K562 (cell line): ENCODE measurements around the gene LOXL3. TPM values are rescaled to one million over a fixed set of nuclear protein-coding genes. Genes with fewer than 3 reads are reported as not detected.

ENCODE experiments used
- ATAC-seq: fragments of 200-7000 bp; cut with Tn5 transposase; 3 replicates; pipeline ENCODE4 v1.9.1; 2020; ENCODE audit warnings: moderate library complexity
- BruUV-seq: library from RNA; stranded (reverse); fragments of 400-500 nt; replicated peaks from 2 replicates; lab custom pipeline; 2021; lab: Mats Ljungman, UMichigan
- CTCF ChIA-PET: fragments of 300-600 bp; formaldehyde crosslinking; extraction: SDS; loops from one replicate; lab custom pipeline; 2021; ENCODE audit warnings: low intra/inter-chr PET ratio; lab: Yijun Ruan, JAX
- POLR2A ChIA-PET: fragments of 300-600, 350-650 bp; sonication (Branson Sonifier 250); formaldehyde crosslinking; extraction: SDS; loops from one replicate; lab custom pipeline; 2021; ENCODE audit warnings: antibody characterized with exemption, inconsistent platforms; lab: Yijun Ruan, JAX
- DNase-seq, 4 experiments: peaks; one replicate each; pipeline versions ENCODE4 v3.0.0 to v3.0.0-alpha.2; 2011 to 2018; ENCODE audit warnings: low spot score in 3 of 4, mixed read lengths in 3 of 4; ENCODE audit errors: extremely low read depth in 1 of 4
- FAIRE-seq: peaks from 2 replicates; lab custom pipeline; 2011; peaks lifted over from hg19 to GRCh38; lab: Jason Lieb, UNC
- H2AFZ ChIP-seq: 2 replicates; pipeline ENCODE4 v1.6.0; 2011; ENCODE audit warnings: low read depth, low read length, control low read depth, inconsistent platforms
- H3K27ac ChIP-seq: fragments of 200-600 bp; 3 replicates; pipeline ENCODE4 v1.8.0; 2011; ENCODE audit warnings: low read depth, mild to moderate bottlenecking, control low read depth, inconsistent platforms, low read length, moderate library complexity, mixed read lengths; ENCODE audit errors: extremely low read depth
- H3K27me3 ChIP-seq, 2 experiments: fragments of 300-600 bp in 1 of 2; 2 replicates in 1 of 2; 3 replicates in 1 of 2; pipeline versions ENCODE4 v1.6.0 to v1.8.0; 2011; ENCODE audit warnings: inconsistent platforms in 2 of 2, low read length in 2 of 2, mild to moderate bottlenecking in 1 of 2, mixed read lengths in 1 of 2, moderate library complexity in 1 of 2; ENCODE audit not compliant: control insufficient read depth in 2 of 2, insufficient read depth in 2 of 2
- H3K36me3 ChIP-seq: fragments of 300-600 bp; 3 replicates; pipeline ENCODE4 v1.8.0; 2011; ENCODE audit warnings: mild to moderate bottlenecking, low read length, inconsistent platforms; ENCODE audit not compliant: control insufficient read depth, insufficient read depth
- H3K4me1 ChIP-seq, 2 experiments: fragments of 200-600 bp in 1 of 2; replicated peaks in 1 of 2; 2 replicates in 1 of 2; 3 replicates in 1 of 2; pipeline versions ENCODE4 v1.5.1 to v1.8.0; 2011; ENCODE audit warnings: inconsistent platforms in 2 of 2, low read length in 2 of 2, mild to moderate bottlenecking in 1 of 2, mixed read lengths in 1 of 2, moderate library complexity in 1 of 2; ENCODE audit not compliant: control insufficient read depth in 2 of 2, insufficient read depth in 2 of 2
- H3K4me2 ChIP-seq: 2 replicates; pipeline ENCODE4 v1.6.1; 2011; ENCODE audit warnings: low read length, control low read depth, inconsistent platforms, mixed read lengths; ENCODE audit not compliant: insufficient read depth
- H3K4me3 ChIP-seq: fragments of 200-600 bp; sonication (generic), shearing (Covaris generic); 2 replicates; pipeline ENCODE4 v1.5.1; 2016; ENCODE audit warnings: control low read depth, inconsistent platforms
- H3K79me2 ChIP-seq: fragments of 200-600 bp; 3 replicates; pipeline ENCODE4 v1.8.0; 2011; ENCODE audit warnings: low read length, inconsistent platforms; ENCODE audit not compliant: control insufficient read depth, insufficient read depth
- H3K9ac ChIP-seq, 2 experiments: 2 replicates each; pipeline versions ENCODE4 v1.6.0 to v1.6.1; 2011; ENCODE audit warnings: low read depth in 2 of 2, low read length in 2 of 2, control low read depth in 1 of 2, inconsistent platforms in 1 of 2, mild to moderate bottlenecking in 1 of 2, mixed read lengths in 1 of 2; ENCODE audit not compliant: insufficient read depth in 1 of 2
- H3K9me1 ChIP-seq: one replicate; pipeline ENCODE4 v1.6.0; 2011; ENCODE audit warnings: inconsistent platforms, mild to moderate bottlenecking, low read length, moderate library complexity; ENCODE audit not compliant: control insufficient read depth, insufficient read depth
- H3K9me3 ChIP-seq: replicated peaks from 2 replicates; pipeline ENCODE4 v1.5.1; 2011; ENCODE audit warnings: low read depth, low read length, inconsistent platforms; ENCODE audit not compliant: control insufficient read depth, insufficient read depth
- H4K20me1 ChIP-seq: replicated peaks from 2 replicates; pipeline ENCODE4 v1.6.1; 2011; ENCODE audit warnings: low read length, inconsistent platforms, mixed read lengths; ENCODE audit not compliant: control insufficient read depth, insufficient read depth
- BDP1 ChIP-seq: IDR thresholded peaks from 3 replicates; pipeline ENCODE4 v1.6.1; 2011; ENCODE audit not compliant: insufficient read length, insufficient read depth
- CBX1 ChIP-seq: sonication (generic); IDR thresholded peaks from 2 replicates; pipeline ENCODE4 v1.6.1; 2016; ENCODE audit warnings: antibody characterized with exemption, low read depth, mild to moderate bottlenecking
- FOS ChIP-seq: IDR thresholded peaks from 3 replicates; pipeline ENCODE4 v1.6.1; 2011; ENCODE audit not compliant: insufficient read length; ENCODE audit errors: extremely low read depth
- FOXM1 ChIP-seq, 2 experiments: fragments of 450-650 bp in 1 of 2; sonication (generic) in 1 of 2; formaldehyde crosslinking in 1 of 2; IDR thresholded peaks; 2 replicates each; pipeline versions ENCODE4 v1.6.1 to v1.9.0; 2017 to 2022; ENCODE audit warnings: low read depth in 2 of 2, mild to moderate bottlenecking in 2 of 2, missing genetic modification reagents in 1 of 2, moderate library complexity in 1 of 2
- HMGXB4 ChIP-seq: sonication (generic); formaldehyde crosslinking; IDR thresholded peaks from 2 replicates; pipeline ENCODE4 v1.8.1; 2023; ENCODE audit warnings: mild to moderate bottlenecking, missing genetic modification reagents
- MNT ChIP-seq, 2 experiments: fragments of 450-650 bp; conservative IDR thresholded peaks; 2 replicates each; pipeline ENCODE4 v1.6.1; 2017; ENCODE audit warnings: mild to moderate bottlenecking in 2 of 2, moderate library complexity in 2 of 2
- NFATC3 ChIP-seq: fragments of 450-650 bp; IDR thresholded peaks from 2 replicates; pipeline ENCODE4 v1.6.1; 2017; ENCODE audit warnings: mild to moderate bottlenecking
- PHF8 ChIP-seq: fragments of 200-600 bp; sonication (generic); IDR thresholded peaks from 2 replicates; pipeline ENCODE4 v1.6.1; 2012; ENCODE audit warnings: mixed run types, mild to moderate bottlenecking, inconsistent platforms, low read length, moderate library complexity, borderline replicate concordance
- RAD21 ChIP-seq, 2 experiments: fragments of 250-450 bp in 1 of 2; fragments of 450-650 bp in 1 of 2; sonication (Bioruptor Pico) in 1 of 2; formaldehyde crosslinking in 1 of 2; IDR thresholded peaks in 1 of 2; conservative IDR thresholded peaks in 1 of 2; 2 replicates each; pipeline versions ENCODE4 v1.4.0 to v1.8.0; 2020 to 2022; ENCODE audit warnings: mild to moderate bottlenecking in 2 of 2, moderate library complexity in 1 of 2
- SMARCA5 ChIP-seq: fragments of 450-650 bp; IDR thresholded peaks from 2 replicates; pipeline ENCODE4 v1.6.1; 2016
- SMARCC2 ChIP-seq: fragments of 450-650 bp; IDR thresholded peaks from 2 replicates; pipeline ENCODE4 v1.6.1; 2017; ENCODE audit warnings: antibody characterized with exemption, moderate library complexity, mild to moderate bottlenecking, low read depth
- SP2 ChIP-seq: IDR thresholded peaks from 2 replicates; pipeline ENCODE4 v1.6.1; 2011; ENCODE audit warnings: mild to moderate bottlenecking, low read depth, low read length, moderate library complexity; ENCODE audit not compliant: poor library complexity, severe bottlenecking; ENCODE audit errors: extremely low read depth
- VEZF1 ChIP-seq: fragments of 200-800 bp; sonication (Bioruptor generic); IDR thresholded peaks from 2 replicates; pipeline ENCODE4 v1.6.1; 2017; ENCODE audit warnings: missing genetic modification characterization, missing compliant biosample characterization
- ZNF146 ChIP-seq: IDR thresholded peaks from one replicate; pipeline ENCODE4 v1.6.1; 2018; ENCODE audit warnings: missing compliant biosample characterization; ENCODE audit not compliant: unreplicated experiment
- ZNF785 ChIP-seq: fragments of 250-450 bp; sonication (Bioruptor Pico); IDR thresholded peaks from 2 replicates; pipeline ENCODE4 v1.4.0; 2020; ENCODE audit warnings: mild to moderate bottlenecking
- WGBS: fragments of 100-300 bp; shearing (Covaris generic); methylation state at CpG from one replicate; pipeline ENCODE4 v1.1.6; 2016; ENCODE audit warnings: low coverage, mixed read lengths; ENCODE audit not compliant: insufficient coverage; ENCODE audit errors: missing lambda C conversion rate; 5-methylcytosine and 5-hydroxymethylcytosine counted together
- in situ Hi-C: fragments of 300-500 bp; cut with MboI; formaldehyde crosslinking; loops from 4 replicates; pipeline ENCODE4 v1.15.0; 2018; ENCODE audit warnings: inconsistent platforms, mixed read lengths
- intact Hi-C: fragments of 100-400 bp; cut with micrococcal nuclease; formaldehyde crosslinking; loops from 2 replicates; pipeline ENCODE4 v1.14.2; 2022
- polyA plus RNA-seq, 8 experiments: library from polyadenylated mRNA; depleted of rRNA in 4 of 8; stranded (reverse) in 5 of 8; unstranded in 3 of 8; fragments of >200 nt; fragmentation: Nextera tagmentation in 2 of 8; fragmentation: Illumina TruSeq in 1 of 8; extraction: Ambion mirVana in 2 of 8; extraction: Trizol in 1 of 8; gene quantifications; 2 replicates each; pipeline versions ENCODE4 v1.2.1 to v1.2.3, GENCODE V29; 2011 to 2014; ENCODE audit warnings: inconsistent platforms in 1 of 8, missing spikeins in 1 of 8
- total RNA-seq, 7 experiments: library from RNA; depleted of rRNA in 6 of 7; stranded (reverse); fragments of >200 nt in 6 of 7; fragmentation: Illumina TruSeq in 2 of 7; extraction: Trizol in 2 of 7; gene quantifications; 2 replicates each; pipeline versions ENCODE4 v1.2.1 to v1.2.3, GENCODE V29; 2011 to 2021; ENCODE audit warnings: low replicate concordance in 1 of 7

LOXL3 gene
- total and polyA plus RNA-seq, 9 of the 15 experiments (the other 6 are each of a cell fraction or from before 2014, with no cell fraction given), result 0.22 to 0.99 (median 0.31) TPM

DNA sequence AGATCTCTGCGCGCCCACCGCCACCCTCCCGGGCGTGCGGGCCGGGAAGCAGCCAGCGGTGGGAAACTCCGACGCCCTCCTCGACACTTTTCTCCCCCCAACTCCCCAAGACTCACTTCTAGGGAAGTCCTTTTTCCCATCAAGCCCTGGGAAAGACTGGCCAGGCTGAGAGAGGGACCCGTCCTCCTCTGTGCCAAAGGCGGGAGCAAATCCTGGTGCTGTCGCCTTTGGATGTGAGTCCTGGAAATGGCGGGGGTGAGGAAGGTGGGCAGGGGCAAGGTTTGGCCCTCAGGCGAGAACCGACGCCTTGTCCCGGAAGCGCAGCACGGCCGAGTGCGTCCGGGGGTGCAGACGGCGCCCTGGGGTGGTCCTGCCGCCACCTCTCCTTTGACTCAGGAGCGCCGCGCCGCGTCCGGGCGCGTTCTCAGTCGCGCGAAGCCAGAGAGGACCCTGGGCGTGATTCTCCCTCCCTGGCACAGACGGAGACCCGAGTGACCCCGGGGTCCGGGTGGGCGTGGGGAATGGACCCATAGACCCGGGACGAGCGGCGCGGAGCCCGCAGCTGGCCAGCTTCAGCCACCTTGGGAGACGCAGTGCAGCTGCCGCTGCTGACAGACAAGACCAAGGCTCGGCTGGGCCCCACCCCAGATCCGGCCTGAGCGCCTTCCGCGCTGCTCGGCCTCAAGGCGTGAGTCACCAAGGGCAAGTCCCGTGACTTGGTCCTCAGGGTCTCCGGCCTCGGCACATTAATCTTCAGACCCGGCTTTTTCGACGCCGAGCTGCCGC, 50.8 kb downstream of the LOXL3 start:
- no TSS peak for BruUV-seq
- no peaks in the 10 kb centered on the region for H3K9me3 ChIP-seq
- H3K9ac ChIP-seq, result peak overlapping the region; percentile 87 to 94
- no peaks in the 10 kb centered on the region for H4K20me1 ChIP-seq
- H3K27ac ChIP-seq, result peak overlapping the region; percentile 79
- H3K4me2 ChIP-seq, result peak overlapping the region; percentile 95
- no peaks in the 10 kb centered on the region for H3K27me3 ChIP-seq
- H3K36me3 ChIP-seq, result peaks cover 13% of the 10 kb centered on the region; the same call in 2 of the 3 replicates
- DNase-seq, result peak; percentile 77 to 94 (median 86)
- intact Hi-C loops (loop anchor here (1.0 to 5.0 kb wide), 2 partner anchors 20 to 69 kb away; partner anchors contain the start of gene TTC31), in situ Hi-C loops (no loop called here)
- peaks cover 29 to 69% of the 10 kb centered on the region in 2 experiments; a peak in 4 of 5 replicates for H3K4me1 ChIP-seq
- peak overlapping the region; percentile 97 for H2AFZ ChIP-seq
- H3K9me1 ChIP-seq, result no peaks in the 10 kb centered on the region
- peak; percentile 82 for ATAC-seq
- peaks cover 46% of the 10 kb centered on the region for H3K79me2 ChIP-seq
- POLR2A ChIA-PET, result interaction anchor here (0.6 to 1.6 kb wide), 13 partner anchors 9 to 440 kb away, joined by 3 to 6 read pairs (median 4); partner anchors contain the start of genes AUP1, CCDC142, HTRA2 and TTC31
- CTCF ChIA-PET, result no interaction called here
- peak; percentile 89 for FAIRE-seq
- WGBS, result under 1% methylated on average over 60 of the region's 67 CpGs
- H3K4me3 ChIP-seq, result peak overlapping the region; percentile 40
- TF ChIP-seq SP2 (no peak), SMARCA5 (no peak), CBX1 (peak; percentile 56; the same call in 1 of the 2 replicates), MNT (conservative IDR thresholded peaks at IDR 0.05) (peak in 1 of 2 experiments; percentile 60; a peak in 3 of 4 replicates), FOS (peak; percentile 44), RAD21 (CRISPR knock-in tag; conservative IDR thresholded peaks at IDR 0.05 in 1 of 2, IDR thresholded peaks at IDR 0.05 in 1 of 2) (peak in 1 of 2 experiments; percentile 38; a peak in 2 of 4 replicates), NFATC3 (no peak), HMGXB4 (CRISPR knock-in tag) (peak; percentile 51; the same call in 1 of the 2 replicates), FOXM1 (IDR thresholded peaks at IDR 0.05; ENCODE audit: low read depth) (no peak), FOXM1 (CRISPR knock-in tag; IDR thresholded peaks at IDR 0.05; ENCODE audit: low read depth) (no peak), PHF8 (peak; percentile 66; the same call in 1 of the 2 replicates), BDP1 (no peak), ZNF146 (no peak), VEZF1 (CRISPR knock-in tag) (peak; percentile 45), SMARCC2 (no peak), ZNF785 (no peak)
